SK-N-SH (cell line): Measurements from ENCODE around the gene PORCN. TPM values are rescaled to one million over a fixed set of nuclear protein-coding genes. Genes with fewer than 3 reads are reported as not detected.

Experiments
- CTCF ChIA-PET: fragments of 300-600, 350-600 bp; formaldehyde crosslinking; extraction: SDS; loops from one replicate; lab custom pipeline; 2021; lab: Yijun Ruan, JAX
- POLR2A ChIA-PET: fragments of 350-600 bp; sonication (Branson Sonifier 250); formaldehyde crosslinking; extraction: SDS; loops from one replicate; lab custom pipeline; 2020; ENCODE audit warnings: antibody characterized with exemption, inconsistent platforms; lab: Yijun Ruan, JAX
- DNase-seq: peaks from one replicate; pipeline ENCODE4 v3.0.0; 2012
- H2AFZ ChIP-seq: fragments of 200-600 bp; sonication (generic); 2 replicates; pipeline ENCODE4 v1.8.1; 2016; ENCODE audit warnings: antibody characterized with exemption, mild to moderate bottlenecking, low read depth
- H3F3A ChIP-seq: fragments of 200-600 bp; sonication (generic); replicated peaks from 2 replicates; pipeline ENCODE3; 2016; ENCODE audit warnings: antibody characterized with exemption, mild to moderate bottlenecking; ENCODE audit not compliant: insufficient read depth
- H3K27ac ChIP-seq, 2 experiments: fragments of 200-500 bp in 1 of 2; fragments of 200-600 bp in 1 of 2; sonication (Bioruptor generic) in 1 of 2; sonication (generic), shearing (Covaris generic) in 1 of 2; 2 replicates each; pipeline versions ENCODE4 v1.5.1 to v1.6.1; 2014 to 2016; ENCODE audit warnings: low read depth in 2 of 2, inconsistent platforms in 1 of 2, low read length in 1 of 2, mild to moderate bottlenecking in 1 of 2, mixed read lengths in 1 of 2
- H3K27me3 ChIP-seq: fragments of 200-600 bp; sonication (generic), shearing (Covaris generic); 2 replicates; pipeline ENCODE4 v1.6.1; 2016; ENCODE audit warnings: mixed run types; ENCODE audit not compliant: insufficient read depth
- H3K36me3 ChIP-seq, 2 experiments: fragments of 200-500 bp in 1 of 2; fragments of 200-600 bp in 1 of 2; sonication (Bioruptor generic) in 1 of 2; sonication (generic) in 1 of 2; replicated peaks in 1 of 2; 2 replicates each; pipeline versions ENCODE3 to v1.5.1; 2014 to 2016; ENCODE audit warnings: low read length in 1 of 2, mild to moderate bottlenecking in 1 of 2; ENCODE audit not compliant: insufficient read depth in 2 of 2, control insufficient read depth in 1 of 2
- H3K4me1 ChIP-seq, 2 experiments: fragments of 200-500 bp in 1 of 2; fragments of 200-600 bp in 1 of 2; sonication (Bioruptor generic) in 1 of 2; sonication (generic), shearing (Covaris generic) in 1 of 2; 2 replicates each; pipeline versions ENCODE4 v1.5.1 to v1.6.1; 2014 to 2016; ENCODE audit warnings: low read depth in 1 of 2, low read length in 1 of 2, mixed run types in 1 of 2; ENCODE audit not compliant: insufficient read depth in 2 of 2, control insufficient read depth in 1 of 2
- H3K4me2 ChIP-seq: fragments of 200-600 bp; sonication (generic), shearing (Covaris generic); 2 replicates; pipeline ENCODE4 v1.6.1; 2017; ENCODE audit warnings: mixed run types
- H3K4me3 ChIP-seq, 2 experiments: fragments of 200-500 bp in 1 of 2; fragments of 200-600 bp in 1 of 2; sonication (Bioruptor generic) in 1 of 2; sonication (generic), shearing (Covaris generic) in 1 of 2; 2 replicates each; pipeline versions ENCODE4 v1.5.1 to v1.8.1; 2014 to 2016; ENCODE audit warnings: low read depth in 2 of 2, inconsistent platforms in 1 of 2, low read length in 1 of 2, mild to moderate bottlenecking in 1 of 2, mixed read lengths in 1 of 2, moderate library complexity in 1 of 2
- H3K79me2 ChIP-seq: fragments of 200-600 bp; sonication (generic); 2 replicates; pipeline ENCODE4 v1.8.1; 2017; ENCODE audit warnings: mild to moderate bottlenecking; ENCODE audit not compliant: insufficient read depth
- H3K9ac ChIP-seq: fragments of 200-600 bp; sonication (generic); 2 replicates; pipeline ENCODE4 v1.6.1; 2017; ENCODE audit warnings: mixed run types
- H3K9me2 ChIP-seq: fragments of 200-600 bp; sonication (generic); 2 replicates; pipeline ENCODE4 v1.6.1; 2017; ENCODE audit warnings: mixed run types
- H3K9me3 ChIP-seq: fragments of 200-600 bp; sonication (generic); 2 replicates; pipeline ENCODE4 v1.6.1; 2017; ENCODE audit warnings: mixed run types, mild to moderate bottlenecking, moderate library complexity
- H4K20me1 ChIP-seq: fragments of 200-600 bp; sonication (generic); 2 replicates; pipeline ENCODE4 v1.6.1; 2017; ENCODE audit warnings: mild to moderate bottlenecking, mixed run types; ENCODE audit not compliant: insufficient read depth
- ELF1 ChIP-seq: IDR thresholded peaks from 2 replicates; pipeline ENCODE4 v1.4.0; 2012
- EZH2phosphoT487 ChIP-seq: fragments of 200-600 bp; sonication (generic); IDR thresholded peaks from 2 replicates; pipeline ENCODE4 v1.6.1; 2017; ENCODE audit warnings: low read depth, mixed run types, mild to moderate bottlenecking, antibody characterized with exemption, moderate library complexity, borderline replicate concordance
- FOSL2 ChIP-seq: IDR thresholded peaks from 2 replicates; pipeline ENCODE4 v1.4.0; 2012; ENCODE audit warnings: low read depth, mild to moderate bottlenecking, moderate library complexity, borderline replicate concordance
- FOXM1 ChIP-seq: IDR thresholded peaks from 2 replicates; pipeline ENCODE4 v1.4.0; 2012; ENCODE audit warnings: low read depth, mild to moderate bottlenecking
- JUND ChIP-seq: IDR thresholded peaks from 2 replicates; pipeline ENCODE4 v1.4.0; 2012
- MEF2A ChIP-seq: IDR thresholded peaks from 2 replicates; pipeline ENCODE4 v1.4.0; 2012; ENCODE audit warnings: low read depth, borderline replicate concordance
- MXI1 ChIP-seq: IDR thresholded peaks from 2 replicates; pipeline ENCODE4 v1.6.1; 2012; ENCODE audit warnings: mild to moderate bottlenecking, low read depth, low read length, improper control_type of control experiment
- RAD21 ChIP-seq: IDR thresholded peaks from 2 replicates; pipeline ENCODE4 v1.6.1; 2012; ENCODE audit warnings: mild to moderate bottlenecking, low read length
- SMC3 ChIP-seq: IDR thresholded peaks from 2 replicates; pipeline ENCODE4 v1.6.1; 2012; ENCODE audit warnings: low read depth, low read length, improper control_type of control experiment
- YY1 ChIP-seq: IDR thresholded peaks from 2 replicates; pipeline ENCODE4 v1.4.0; 2012; ENCODE audit warnings: low read depth, mild to moderate bottlenecking
- WGBS: methylation state at CpG from one replicate; pipeline ENCODE4 v1.1.6; 2017; ENCODE audit warnings: low lambda C conversion rate; 5-methylcytosine and 5-hydroxymethylcytosine counted together
- polyA plus RNA-seq, 3 experiments: library from polyadenylated mRNA; depleted of rRNA; stranded (reverse); fragments of >200 nt; gene quantifications; 2 replicates each; pipeline ENCODE4 v1.2.3, GENCODE V29; 2012
- TF ChIP-seq, protein P1 (sequence below): fragments of 200-600 bp; sonication (generic); IDR thresholded peaks from 2 replicates; pipeline ENCODE4 v1.6.1; 2017; ENCODE audit warnings: antibody characterized with exemption, mild to moderate bottlenecking, moderate library complexity
- TF ChIP-seq, protein P2 (sequence below): IDR thresholded peaks from 2 replicates; pipeline ENCODE4 v1.4.0; 2012; ENCODE audit warnings: low read depth
- TF ChIP-seq, protein P3 (sequence below): IDR thresholded peaks from 2 replicates; pipeline ENCODE4 v1.4.0; 2012; ENCODE audit warnings: low read depth, borderline replicate concordance

PORCN gene
- polyA plus RNA-seq, 1 of the 3 experiments (the other 2 are of a cell fraction) = 11.0 TPM

DNA sequence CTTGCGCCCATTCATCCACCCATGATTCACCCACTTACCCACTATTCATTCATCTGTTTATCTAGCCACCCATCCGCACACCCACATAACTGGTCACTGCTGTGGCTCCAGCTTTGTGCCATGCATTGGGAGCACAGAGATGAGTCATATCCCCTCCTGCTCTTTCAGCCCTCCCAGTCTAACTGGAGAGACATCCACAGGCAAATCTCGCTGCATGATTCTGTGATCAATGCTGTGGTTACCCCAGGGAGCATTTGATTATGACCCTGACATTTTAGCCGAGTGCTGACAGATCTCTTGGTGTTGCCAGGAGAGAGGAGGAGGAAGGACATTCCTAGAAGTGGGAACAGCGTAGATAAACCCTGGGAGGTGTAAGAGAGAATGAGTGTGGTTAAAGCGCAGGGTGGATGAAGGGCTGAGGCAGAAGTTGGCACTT is 10.4 kb upstream of the PORCN start (continued):
- TF ChIP-seq EZH2phosphoT487 (no peak), ELF1 (no peak), SMC3 (no peak), YY1 (no peak), MXI1 (no peak), FOXM1 (no peak)
- TF ChIP-seq, protein P1, sequence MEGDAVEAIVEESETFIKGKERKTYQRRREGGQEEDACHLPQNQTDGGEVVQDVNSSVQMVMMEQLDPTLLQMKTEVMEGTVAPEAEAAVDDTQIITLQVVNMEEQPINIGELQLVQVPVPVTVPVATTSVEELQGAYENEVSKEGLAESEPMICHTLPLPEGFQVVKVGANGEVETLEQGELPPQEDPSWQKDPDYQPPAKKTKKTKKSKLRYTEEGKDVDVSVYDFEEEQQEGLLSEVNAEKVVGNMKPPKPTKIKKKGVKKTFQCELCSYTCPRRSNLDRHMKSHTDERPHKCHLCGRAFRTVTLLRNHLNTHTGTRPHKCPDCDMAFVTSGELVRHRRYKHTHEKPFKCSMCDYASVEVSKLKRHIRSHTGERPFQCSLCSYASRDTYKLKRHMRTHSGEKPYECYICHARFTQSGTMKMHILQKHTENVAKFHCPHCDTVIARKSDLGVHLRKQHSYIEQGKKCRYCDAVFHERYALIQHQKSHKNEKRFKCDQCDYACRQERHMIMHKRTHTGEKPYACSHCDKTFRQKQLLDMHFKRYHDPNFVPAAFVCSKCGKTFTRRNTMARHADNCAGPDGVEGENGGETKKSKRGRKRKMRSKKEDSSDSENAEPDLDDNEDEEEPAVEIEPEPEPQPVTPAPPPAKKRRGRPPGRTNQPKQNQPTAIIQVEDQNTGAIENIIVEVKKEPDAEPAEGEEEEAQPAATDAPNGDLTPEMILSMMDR = no peak
- TF ChIP-seq, protein P2, sequence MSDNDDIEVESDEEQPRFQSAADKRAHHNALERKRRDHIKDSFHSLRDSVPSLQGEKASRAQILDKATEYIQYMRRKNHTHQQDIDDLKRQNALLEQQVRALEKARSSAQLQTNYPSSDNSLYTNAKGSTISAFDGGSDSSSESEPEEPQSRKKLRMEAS = no peak

DNA sequence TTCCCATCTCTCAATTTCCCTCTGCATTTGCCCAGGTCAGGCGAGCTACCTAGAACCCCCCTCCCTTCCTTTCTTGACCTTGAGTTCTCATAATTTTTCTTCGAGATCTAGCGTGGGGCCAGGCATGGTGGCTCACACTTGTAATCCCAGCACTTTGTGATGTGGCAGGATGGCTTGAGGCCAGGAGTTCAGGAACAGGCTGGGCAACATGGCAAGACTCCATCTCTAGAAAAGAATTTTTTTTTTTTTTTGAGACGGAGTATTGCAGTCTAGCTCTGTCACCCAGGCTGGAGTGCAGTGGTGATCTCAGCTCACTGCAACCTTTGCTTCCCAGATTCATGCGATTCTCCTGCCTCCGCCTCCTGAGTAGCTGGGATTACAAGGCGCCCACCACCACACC is 4.5 kb upstream of the PORCN start:
- CTCF ChIA-PET = no interaction called here
- Histone ChIP-seq H3K9ac (no peak overlapping the region), H3K36me3 (no peaks in the 10 kb centered on the region), H3F3A (no peaks in the 10 kb centered on the region), H3K27me3 (no peaks in the 10 kb centered on the region; the same call in 1 of the 2 replicates), H4K20me1 (no peaks in the 10 kb centered on the region), H3K4me3 (no peak overlapping the region), H2AFZ (no peak overlapping the region), H3K9me3 (no peaks in the 10 kb centered on the region), H3K4me1 (no peaks in the 10 kb centered on the region), H3K4me2 (no peak overlapping the region), H3K9me2 (no peaks in the 10 kb centered on the region), H3K79me2 (no peaks in the 10 kb centered on the region), H3K27ac (no peak overlapping the region)
- DNase-seq = no peak
- POLR2A ChIA-PET = no interaction called here
- 41% methylated on average over 7 of the region's 7 CpGs for WGBS
- TF ChIP-seq ELF1 (no peak), MEF2A (no peak), JUND (no peak), MXI1 (no peak), RAD21 (no peak), FOSL2 (no peak)
- TF ChIP-seq, protein P1 = no peak
- TF ChIP-seq, protein P3, sequence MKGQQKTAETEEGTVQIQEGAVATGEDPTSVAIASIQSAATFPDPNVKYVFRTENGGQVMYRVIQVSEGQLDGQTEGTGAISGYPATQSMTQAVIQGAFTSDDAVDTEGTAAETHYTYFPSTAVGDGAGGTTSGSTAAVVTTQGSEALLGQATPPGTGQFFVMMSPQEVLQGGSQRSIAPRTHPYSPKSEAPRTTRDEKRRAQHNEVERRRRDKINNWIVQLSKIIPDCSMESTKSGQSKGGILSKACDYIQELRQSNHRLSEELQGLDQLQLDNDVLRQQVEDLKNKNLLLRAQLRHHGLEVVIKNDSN = no peak
